ENCODE results near the gene TCF15. TPM values are rescaled to one million over a fixed set of nuclear protein-coding genes. Genes with fewer than 3 reads are reported as not detected.
A peak's percentile ranks its signal among the peaks of the same experiment; 100 is the strongest.

Gene TCF15
- total and polyA plus RNA-seq, 2 of the 13 experiments (the other 11 are each of a cell fraction or from before 2014, with no cell fraction given), result not detected

DNA sequence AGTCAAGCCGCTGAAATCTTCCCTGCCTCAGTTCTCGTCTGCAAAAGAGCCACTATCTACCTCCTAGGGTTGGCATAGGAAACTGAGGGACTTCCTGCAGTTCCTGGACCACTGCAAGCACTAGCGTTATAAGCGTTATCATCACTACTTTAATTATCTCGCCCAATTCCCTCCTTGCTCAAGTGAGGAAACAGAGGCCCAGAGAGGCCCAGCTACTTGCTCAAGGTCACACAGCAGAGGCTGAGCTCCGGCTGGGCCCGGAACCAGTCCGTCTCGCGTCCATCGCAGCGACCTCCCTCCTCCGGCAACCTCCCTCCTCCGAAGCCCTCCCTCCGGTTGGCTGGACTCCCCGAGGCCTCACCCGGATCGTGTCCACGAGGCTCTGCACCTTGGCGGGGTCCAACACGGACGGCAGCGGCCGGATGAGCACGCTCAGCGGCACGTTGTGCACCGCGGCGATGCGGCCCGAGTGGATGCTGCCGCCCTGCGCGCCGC lies 42.6 kb upstream of the TCF15 start (continued):
- TF ChIP-seq, protein P1, sequence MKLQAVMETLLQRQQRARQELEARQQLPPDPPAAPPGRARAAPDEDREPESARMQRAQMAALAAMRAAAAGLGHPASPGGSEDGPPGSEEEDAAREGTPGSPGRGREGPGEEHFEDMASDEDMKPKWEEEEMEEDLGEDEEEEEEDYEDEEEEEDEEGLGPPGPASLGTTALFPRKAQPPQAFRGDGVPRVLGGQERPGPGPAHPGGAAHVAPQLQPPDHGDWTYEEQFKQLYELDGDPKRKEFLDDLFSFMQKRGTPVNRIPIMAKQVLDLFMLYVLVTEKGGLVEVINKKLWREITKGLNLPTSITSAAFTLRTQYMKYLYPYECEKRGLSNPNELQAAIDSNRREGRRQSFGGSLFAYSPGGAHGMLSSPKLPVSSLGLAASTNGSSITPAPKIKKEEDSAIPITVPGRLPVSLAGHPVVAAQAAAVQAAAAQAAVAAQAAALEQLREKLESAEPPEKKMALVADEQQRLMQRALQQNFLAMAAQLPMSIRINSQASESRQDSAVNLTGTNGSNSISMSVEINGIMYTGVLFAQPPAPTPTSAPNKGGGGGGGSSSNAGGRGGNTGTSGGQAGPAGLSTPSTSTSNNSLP (IDR thresholded peaks at IDR 0.05; ENCODE audit: low read depth, low read length), result no peak
- TF ChIP-seq CEBPB (IDR thresholded peaks at IDR 0.05; ENCODE audit: borderline replicate concordance, low read depth, low read length) (no peak), ZNF674 (CRISPR knock-in tag; IDR thresholded peaks at IDR 0.05; ENCODE audit: low read depth) (0 out of 2 replicates have a peak, but pooled peaks have one; percentile 29), ZNF75D (CRISPR knock-in tag; IDR thresholded peaks at IDR 0.05; ENCODE audit: borderline replicate concordance) (no peak), MAFG (CRISPR knock-in tag; IDR thresholded peaks at IDR 0.05) (no peak), IKZF1 (IDR thresholded peaks at IDR 0.05) (no peak), CHD4 (IDR thresholded peaks at IDR 0.05; ENCODE audit: borderline replicate concordance, low read length) (no peak), HNRNPLL (IDR thresholded peaks at IDR 0.05; ENCODE audit: low read depth, low read length, poor library complexity, severe bottlenecking) (no peak), FOXP1 (IDR thresholded peaks at IDR 0.05) (no peak), FOXP1 (CRISPR knock-in tag; IDR thresholded peaks at IDR 0.05) (no peak), ZBTB3 (CRISPR knock-in tag; IDR thresholded peaks at IDR 0.05; ENCODE audit: borderline replicate concordance, low read depth) (no peak), ZNF614 (CRISPR knock-in tag; IDR thresholded peaks at IDR 0.05; ENCODE audit: borderline replicate concordance) (0 out of 2 replicates have a peak, but pooled peaks have one; percentile 9), PCBP1 (IDR thresholded peaks at IDR 0.05; ENCODE audit: borderline replicate concordance, low read depth, low read length) (0 out of 2 replicates have a peak, but pooled peaks have one; percentile 84), ZNF558 (CRISPR knock-in tag; IDR thresholded peaks at IDR 0.05; ENCODE audit: borderline replicate concordance) (no peak), HMG20A (CRISPR knock-in tag; IDR thresholded peaks at IDR 0.05; ENCODE audit: borderline replicate concordance) (no peak), ZNF615 (CRISPR knock-in tag; IDR thresholded peaks at IDR 0.05; ENCODE audit: borderline replicate concordance) (no peak), ZNF44 (CRISPR knock-in tag; IDR thresholded peaks at IDR 0.05) (no peak), TOE1 (CRISPR knock-in tag; IDR thresholded peaks at IDR 0.05) (no peak; the same call in 1 of the 2 replicates), RELA (CRISPR knock-in tag; IDR thresholded peaks at IDR 0.05) (no peak), ZNF274 (CRISPR knock-in tag; IDR thresholded peaks at IDR 0.05) (no peak), KDM2A (CRISPR knock-in tag; IDR thresholded peaks at IDR 0.05; ENCODE audit: borderline replicate concordance, low read depth) (no peak; the same call in 1 of the 2 replicates), HNRNPH1 (optimal IDR thresholded peaks at IDR 0.05; ENCODE audit: low read depth, low read length) (no peak), ZNF354B (CRISPR knock-in tag; IDR thresholded peaks at IDR 0.05) (no peak), ZNF562 (CRISPR knock-in tag; IDR thresholded peaks at IDR 0.05; ENCODE audit: borderline replicate concordance) (no peak), ZNF232 (CRISPR knock-in tag; IDR thresholded peaks at IDR 0.05; ENCODE audit: borderline replicate concordance) (no peak)
- TF ChIP-seq, protein P2, sequence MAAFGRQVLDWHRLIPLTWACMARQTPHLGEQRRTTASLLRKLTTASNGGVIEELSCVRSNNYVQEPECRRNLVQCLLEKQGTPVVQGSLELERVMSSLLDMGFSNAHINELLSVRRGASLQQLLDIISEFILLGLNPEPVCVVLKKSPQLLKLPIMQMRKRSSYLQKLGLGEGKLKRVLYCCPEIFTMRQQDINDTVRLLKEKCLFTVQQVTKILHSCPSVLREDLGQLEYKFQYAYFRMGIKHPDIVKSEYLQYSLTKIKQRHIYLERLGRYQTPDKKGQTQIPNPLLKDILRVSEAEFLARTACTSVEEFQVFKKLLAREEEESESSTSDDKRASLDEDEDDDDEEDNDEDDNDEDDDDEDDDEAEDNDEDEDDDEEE (CRISPR knock-in tag; IDR thresholded peaks at IDR 0.05), result no peak
- TF ChIP-seq, protein P3, sequence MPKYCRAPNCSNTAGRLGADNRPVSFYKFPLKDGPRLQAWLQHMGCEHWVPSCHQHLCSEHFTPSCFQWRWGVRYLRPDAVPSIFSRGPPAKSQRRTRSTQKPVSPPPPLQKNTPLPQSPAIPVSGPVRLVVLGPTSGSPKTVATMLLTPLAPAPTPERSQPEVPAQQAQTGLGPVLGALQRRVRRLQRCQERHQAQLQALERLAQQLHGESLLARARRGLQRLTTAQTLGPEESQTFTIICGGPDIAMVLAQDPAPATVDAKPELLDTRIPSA (CRISPR knock-in tag; IDR thresholded peaks at IDR 0.05; ENCODE audit: borderline replicate concordance), result no peak
- TF ChIP-seq, protein P4, sequence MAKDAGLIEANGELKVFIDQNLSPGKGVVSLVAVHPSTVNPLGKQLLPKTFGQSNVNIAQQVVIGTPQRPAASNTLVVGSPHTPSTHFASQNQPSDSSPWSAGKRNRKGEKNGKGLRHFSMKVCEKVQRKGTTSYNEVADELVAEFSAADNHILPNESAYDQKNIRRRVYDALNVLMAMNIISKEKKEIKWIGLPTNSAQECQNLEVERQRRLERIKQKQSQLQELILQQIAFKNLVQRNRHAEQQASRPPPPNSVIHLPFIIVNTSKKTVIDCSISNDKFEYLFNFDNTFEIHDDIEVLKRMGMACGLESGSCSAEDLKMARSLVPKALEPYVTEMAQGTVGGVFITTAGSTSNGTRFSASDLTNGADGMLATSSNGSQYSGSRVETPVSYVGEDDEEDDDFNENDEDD (CRISPR knock-in tag; IDR thresholded peaks at IDR 0.05; ENCODE audit: borderline replicate concordance), result 0 out of 2 replicates have a peak, but pooled peaks have one; percentile 7

Data from HepG2 (cell line).